Astrocyte of the spinal cord (primary cell): ENCODE measurements around the gene SEL1L3.
A peak's percentile ranks its signal among the peaks of the same experiment; 100 is the strongest.

Source experiments
- DNase-seq: peaks from one replicate; pipeline ENCODE4 v3.0.0; 2011; ENCODE audit warnings: low read depth, low spot score
- H3K4me3 ChIP-seq: 2 replicates; pipeline ENCODE4 v1.5.1; 2011; ENCODE audit warnings: low read depth, mild to moderate bottlenecking, low read length, moderate library complexity
- in situ Hi-C: cut with HindIII; loops from 2 replicates; pipeline ENCODE4 v1.10.0; 2017; ENCODE audit warnings: low sequenced_read_pairs
- TF ChIP-seq, protein P1 (sequence below): IDR thresholded peaks from 2 replicates; pipeline ENCODE4 v1.5.1; 2012; ENCODE audit warnings: low read depth, mild to moderate bottlenecking, low read length, inconsistent platforms

SEL1L3 gene

GRCh38 chr4:25769251-25769650 is 93.5 kb downstream of the SEL1L3 start:
- TF ChIP-seq, protein P1, sequence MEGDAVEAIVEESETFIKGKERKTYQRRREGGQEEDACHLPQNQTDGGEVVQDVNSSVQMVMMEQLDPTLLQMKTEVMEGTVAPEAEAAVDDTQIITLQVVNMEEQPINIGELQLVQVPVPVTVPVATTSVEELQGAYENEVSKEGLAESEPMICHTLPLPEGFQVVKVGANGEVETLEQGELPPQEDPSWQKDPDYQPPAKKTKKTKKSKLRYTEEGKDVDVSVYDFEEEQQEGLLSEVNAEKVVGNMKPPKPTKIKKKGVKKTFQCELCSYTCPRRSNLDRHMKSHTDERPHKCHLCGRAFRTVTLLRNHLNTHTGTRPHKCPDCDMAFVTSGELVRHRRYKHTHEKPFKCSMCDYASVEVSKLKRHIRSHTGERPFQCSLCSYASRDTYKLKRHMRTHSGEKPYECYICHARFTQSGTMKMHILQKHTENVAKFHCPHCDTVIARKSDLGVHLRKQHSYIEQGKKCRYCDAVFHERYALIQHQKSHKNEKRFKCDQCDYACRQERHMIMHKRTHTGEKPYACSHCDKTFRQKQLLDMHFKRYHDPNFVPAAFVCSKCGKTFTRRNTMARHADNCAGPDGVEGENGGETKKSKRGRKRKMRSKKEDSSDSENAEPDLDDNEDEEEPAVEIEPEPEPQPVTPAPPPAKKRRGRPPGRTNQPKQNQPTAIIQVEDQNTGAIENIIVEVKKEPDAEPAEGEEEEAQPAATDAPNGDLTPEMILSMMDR, result no peak
- no peak overlapping the region for H3K4me3 ChIP-seq
- in situ Hi-C loops, result no loop called here
- no peak for DNase-seq

DNA sequence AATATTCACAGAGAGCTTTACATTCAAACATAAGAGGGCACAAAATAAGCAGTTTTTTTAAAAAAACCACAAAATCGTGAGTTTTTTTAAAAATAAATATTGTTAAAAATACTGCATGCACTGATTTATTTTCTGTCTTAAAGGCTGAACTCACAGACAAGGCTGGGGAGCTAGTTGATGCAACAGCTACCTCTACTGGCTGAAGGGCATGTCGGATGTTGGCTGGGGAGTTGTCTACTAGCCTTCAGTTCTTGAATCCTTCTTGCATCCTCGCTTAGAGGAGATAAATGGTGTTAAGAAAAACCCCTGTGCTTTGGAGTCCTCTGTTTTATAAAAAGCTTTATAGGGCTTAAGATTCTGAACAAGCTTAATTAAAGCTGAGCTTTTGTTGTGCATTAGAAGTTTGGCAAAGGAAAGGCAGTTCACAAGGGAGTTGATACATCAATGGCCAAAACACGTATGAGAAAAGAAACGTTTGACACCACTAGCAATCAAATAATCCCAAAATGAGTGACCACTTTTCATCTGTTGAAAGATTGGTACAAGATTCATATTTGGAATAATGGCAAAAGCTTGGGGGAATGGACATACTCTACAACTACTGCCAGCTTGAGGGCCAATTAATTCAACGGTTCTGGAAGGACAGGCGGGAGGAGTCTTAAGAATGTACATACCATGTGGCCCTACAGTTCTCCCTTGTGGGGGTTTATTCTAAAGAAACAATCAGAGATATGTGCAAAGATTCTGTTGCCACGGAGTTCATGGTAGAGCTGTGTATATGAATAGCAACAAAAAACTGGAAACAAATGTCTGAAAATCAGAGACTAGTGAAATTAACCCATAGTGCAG is 94.7 kb downstream of the SEL1L3 start:
- in situ Hi-C loops, result no loop called here
- TF ChIP-seq, protein P1, result peak; percentile 99
- peak; percentile 77 for DNase-seq
- H3K4me3 ChIP-seq, result no peak overlapping the region

DNA sequence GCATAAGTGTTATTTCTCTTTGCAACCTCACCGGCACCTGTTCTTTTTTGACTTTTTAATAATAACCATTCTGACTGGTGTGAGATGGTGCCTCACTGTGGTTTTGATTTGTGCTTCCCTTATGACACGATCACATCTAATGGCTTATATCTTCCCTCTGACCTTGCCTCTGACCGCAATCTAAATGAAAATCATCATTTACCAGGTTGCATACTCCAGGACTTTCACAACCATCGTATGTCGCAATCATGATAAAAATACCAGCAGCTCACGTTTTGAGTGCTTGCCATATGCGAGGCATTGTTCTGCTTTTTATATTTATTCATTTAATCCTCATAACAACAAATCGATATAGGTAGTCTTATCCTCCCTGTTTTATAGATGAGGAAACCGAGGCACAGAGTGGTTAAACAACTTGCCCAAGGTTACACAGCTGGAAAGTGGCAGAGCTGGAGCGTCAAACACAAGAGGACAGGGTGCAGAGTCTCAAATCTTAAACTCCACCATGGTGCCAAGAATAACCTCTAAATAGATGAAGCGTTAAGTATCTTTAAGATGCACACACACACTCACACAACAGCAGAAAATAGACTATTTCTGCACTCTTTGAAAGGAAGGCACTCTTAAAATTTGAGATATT is 102.2 kb downstream of the SEL1L3 start:
- no peak overlapping the region for H3K4me3 ChIP-seq
- no peak for DNase-seq
- in situ Hi-C loops, result no loop called here
- TF ChIP-seq, protein P1, result no peak

DNA sequence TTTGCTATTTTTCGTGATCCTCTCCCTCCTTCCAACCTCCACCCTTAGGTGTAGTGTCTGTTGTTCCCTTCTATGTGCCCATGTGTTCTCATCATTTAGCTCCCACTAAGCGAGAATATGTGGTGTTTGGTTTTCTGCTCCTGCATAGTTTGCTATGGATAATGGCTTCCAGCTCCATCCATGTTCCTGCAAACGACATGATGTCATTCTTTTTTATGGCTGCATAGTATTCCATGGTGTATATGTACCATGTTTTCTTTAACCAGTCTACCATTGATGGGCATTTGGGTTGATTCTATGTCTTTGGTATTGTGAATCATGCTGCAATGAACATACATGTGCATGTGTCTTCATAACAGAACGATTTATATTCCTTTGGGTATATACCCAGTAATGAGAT is 102.7 kb downstream of the SEL1L3 start:
- no peak overlapping the region for H3K4me3 ChIP-seq
- in situ Hi-C loops, result no loop called here
- TF ChIP-seq, protein P1, result no peak
- DNase-seq, result no peak

GRCh38 chr4:25759101-25759500 is 103.7 kb downstream of the SEL1L3 start:
- TF ChIP-seq, protein P1, result no peak
- in situ Hi-C loops, result no loop called here
- no peak for DNase-seq
- no peak overlapping the region for H3K4me3 ChIP-seq

GRCh38 chr4:25757452-25757851 is 105.3 kb downstream of the SEL1L3 start:
- in situ Hi-C loops, result no loop called here
- TF ChIP-seq, protein P1, result no peak
- no peak overlapping the region for H3K4me3 ChIP-seq
- no peak for DNase-seq
